K562 (cell line): ENCODE data around the gene PLD5. TPM values are rescaled to one million over a fixed set of nuclear protein-coding genes. Genes with fewer than 3 reads are reported as not detected.

Source experiments
- ATAC-seq: fragments of 200-7000 bp; cut with Tn5 transposase; 3 replicates; pipeline ENCODE4 v1.9.1; 2020; ENCODE audit warnings: moderate library complexity
- BruUV-seq: library from RNA; stranded (reverse); fragments of 400-500 nt; replicated peaks from 2 replicates; lab custom pipeline; 2021; lab: Mats Ljungman, UMichigan
- CTCF ChIA-PET: fragments of 300-600 bp; formaldehyde crosslinking; extraction: SDS; loops from one replicate; lab custom pipeline; 2021; ENCODE audit warnings: low intra/inter-chr PET ratio; lab: Yijun Ruan, JAX
- POLR2A ChIA-PET: fragments of 300-600, 350-650 bp; sonication (Branson Sonifier 250); formaldehyde crosslinking; extraction: SDS; loops from one replicate; lab custom pipeline; 2021; ENCODE audit warnings: antibody characterized with exemption, inconsistent platforms; lab: Yijun Ruan, JAX
- DNase-seq, 4 experiments: peaks; one replicate each; pipeline versions ENCODE4 v3.0.0 to v3.0.0-alpha.2; 2011 to 2018; ENCODE audit warnings: low spot score in 3 of 4, mixed read lengths in 3 of 4; ENCODE audit errors: extremely low read depth in 1 of 4
- FAIRE-seq: peaks from 2 replicates; lab custom pipeline; 2011; peaks lifted over from hg19 to GRCh38; lab: Jason Lieb, UNC
- H2AFZ ChIP-seq: 2 replicates; pipeline ENCODE4 v1.6.0; 2011; ENCODE audit warnings: low read depth, low read length, control low read depth, inconsistent platforms
- H3K27ac ChIP-seq: fragments of 200-600 bp; 3 replicates; pipeline ENCODE4 v1.8.0; 2011; ENCODE audit warnings: low read depth, mild to moderate bottlenecking, control low read depth, inconsistent platforms, low read length, moderate library complexity, mixed read lengths; ENCODE audit errors: extremely low read depth
- H3K27me3 ChIP-seq, 2 experiments: fragments of 300-600 bp in 1 of 2; 2 replicates in 1 of 2; 3 replicates in 1 of 2; pipeline versions ENCODE4 v1.6.0 to v1.8.0; 2011; ENCODE audit warnings: inconsistent platforms in 2 of 2, low read length in 2 of 2, mild to moderate bottlenecking in 1 of 2, mixed read lengths in 1 of 2, moderate library complexity in 1 of 2; ENCODE audit not compliant: control insufficient read depth in 2 of 2, insufficient read depth in 2 of 2
- H3K36me3 ChIP-seq: fragments of 300-600 bp; 3 replicates; pipeline ENCODE4 v1.8.0; 2011; ENCODE audit warnings: mild to moderate bottlenecking, low read length, inconsistent platforms; ENCODE audit not compliant: control insufficient read depth, insufficient read depth
- H3K4me1 ChIP-seq, 2 experiments: fragments of 200-600 bp in 1 of 2; replicated peaks in 1 of 2; 2 replicates in 1 of 2; 3 replicates in 1 of 2; pipeline versions ENCODE4 v1.5.1 to v1.8.0; 2011; ENCODE audit warnings: inconsistent platforms in 2 of 2, low read length in 2 of 2, mild to moderate bottlenecking in 1 of 2, mixed read lengths in 1 of 2, moderate library complexity in 1 of 2; ENCODE audit not compliant: control insufficient read depth in 2 of 2, insufficient read depth in 2 of 2
- H3K4me2 ChIP-seq: 2 replicates; pipeline ENCODE4 v1.6.1; 2011; ENCODE audit warnings: low read length, control low read depth, inconsistent platforms, mixed read lengths; ENCODE audit not compliant: insufficient read depth
- H3K4me3 ChIP-seq: fragments of 200-600 bp; sonication (generic), shearing (Covaris generic); 2 replicates; pipeline ENCODE4 v1.5.1; 2016; ENCODE audit warnings: control low read depth, inconsistent platforms
- H3K79me2 ChIP-seq: fragments of 200-600 bp; 3 replicates; pipeline ENCODE4 v1.8.0; 2011; ENCODE audit warnings: low read length, inconsistent platforms; ENCODE audit not compliant: control insufficient read depth, insufficient read depth
- H3K9ac ChIP-seq, 2 experiments: 2 replicates each; pipeline versions ENCODE4 v1.6.0 to v1.6.1; 2011; ENCODE audit warnings: low read depth in 2 of 2, low read length in 2 of 2, control low read depth in 1 of 2, inconsistent platforms in 1 of 2, mild to moderate bottlenecking in 1 of 2, mixed read lengths in 1 of 2; ENCODE audit not compliant: insufficient read depth in 1 of 2
- H3K9me1 ChIP-seq: one replicate; pipeline ENCODE4 v1.6.0; 2011; ENCODE audit warnings: inconsistent platforms, mild to moderate bottlenecking, low read length, moderate library complexity; ENCODE audit not compliant: control insufficient read depth, insufficient read depth
- H3K9me3 ChIP-seq: replicated peaks from 2 replicates; pipeline ENCODE4 v1.5.1; 2011; ENCODE audit warnings: low read depth, low read length, inconsistent platforms; ENCODE audit not compliant: control insufficient read depth, insufficient read depth
- H4K20me1 ChIP-seq: replicated peaks from 2 replicates; pipeline ENCODE4 v1.6.1; 2011; ENCODE audit warnings: low read length, inconsistent platforms, mixed read lengths; ENCODE audit not compliant: control insufficient read depth, insufficient read depth
- ATF3 ChIP-seq, 2 experiments: fragments of 450-650 bp in 1 of 2; sonication (generic) in 1 of 2; formaldehyde crosslinking in 1 of 2; IDR thresholded peaks in 1 of 2; conservative IDR thresholded peaks in 1 of 2; 2 replicates each; pipeline versions ENCODE4 v1.6.1 to v1.8.1; 2016 to 2023; ENCODE audit warnings: mild to moderate bottlenecking in 2 of 2, moderate library complexity in 2 of 2, inconsistent platforms in 1 of 2, missing genetic modification reagents in 1 of 2
- CEBPG ChIP-seq, 3 experiments: fragments of 200-800 bp in 1 of 3; sonication (Bioruptor generic) in 1 of 3; sonication (generic) in 1 of 3; formaldehyde crosslinking in 1 of 3; IDR thresholded peaks in 2 of 3; conservative IDR thresholded peaks in 1 of 3; 2 replicates each; pipeline versions ENCODE4 v1.6.1 to v1.8.0; 2016 to 2022; ENCODE audit warnings: missing compliant biosample characterization in 2 of 3, missing genetic modification characterization in 2 of 3, mild to moderate bottlenecking in 1 of 3, missing genetic modification reagents in 1 of 3
- WGBS: fragments of 100-300 bp; shearing (Covaris generic); methylation state at CpG from one replicate; pipeline ENCODE4 v1.1.6; 2016; ENCODE audit warnings: low coverage, mixed read lengths; ENCODE audit not compliant: insufficient coverage; ENCODE audit errors: missing lambda C conversion rate; 5-methylcytosine and 5-hydroxymethylcytosine counted together
- in situ Hi-C: fragments of 300-500 bp; cut with MboI; formaldehyde crosslinking; loops from 4 replicates; pipeline ENCODE4 v1.15.0; 2018; ENCODE audit warnings: inconsistent platforms, mixed read lengths
- intact Hi-C: fragments of 100-400 bp; cut with micrococcal nuclease; formaldehyde crosslinking; loops from 2 replicates; pipeline ENCODE4 v1.14.2; 2022
- polyA plus RNA-seq, 8 experiments: library from polyadenylated mRNA; depleted of rRNA in 4 of 8; stranded (reverse) in 5 of 8; unstranded in 3 of 8; fragments of >200 nt; fragmentation: Nextera tagmentation in 2 of 8; fragmentation: Illumina TruSeq in 1 of 8; extraction: Ambion mirVana in 2 of 8; extraction: Trizol in 1 of 8; gene quantifications; 2 replicates each; pipeline versions ENCODE4 v1.2.1 to v1.2.3, GENCODE V29; 2011 to 2014; ENCODE audit warnings: inconsistent platforms in 1 of 8, missing spikeins in 1 of 8
- total RNA-seq, 7 experiments: library from RNA; depleted of rRNA in 6 of 7; stranded (reverse); fragments of >200 nt in 6 of 7; fragmentation: Illumina TruSeq in 2 of 7; extraction: Trizol in 2 of 7; gene quantifications; 2 replicates each; pipeline versions ENCODE4 v1.2.1 to v1.2.3, GENCODE V29; 2011 to 2021; ENCODE audit warnings: low replicate concordance in 1 of 7
- TF ChIP-seq, protein P1 (sequence below): sonication (generic); formaldehyde crosslinking; IDR thresholded peaks from 2 replicates; pipeline ENCODE4 v1.8.0; 2022; ENCODE audit warnings: missing genetic modification reagents, mild to moderate bottlenecking, borderline replicate concordance

The PLD5 gene
- total and polyA plus RNA-seq, 9 of the 15 experiments (the other 6 are each of a cell fraction or from before 2014, with no cell fraction given) = not detected

DNA sequence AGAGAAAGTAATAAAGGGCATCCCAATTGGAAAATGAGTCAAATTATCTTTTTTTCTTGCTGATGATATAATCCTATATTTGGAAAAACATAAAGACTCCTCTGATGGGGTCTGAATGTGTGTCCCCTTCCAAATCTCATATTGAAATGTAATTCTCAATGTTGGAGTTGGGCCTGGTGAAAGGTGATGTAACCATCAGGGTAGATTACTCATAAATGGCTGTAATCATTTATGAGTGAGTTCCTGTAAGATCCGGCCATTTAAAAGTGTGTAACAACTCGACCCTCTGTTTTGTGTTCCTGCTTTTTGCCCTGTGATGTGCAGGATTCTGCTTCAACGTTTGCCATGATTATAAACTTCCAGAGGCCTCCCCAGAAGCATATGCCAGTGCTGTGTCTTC lies 481.3 kb downstream of the PLD5 start:
- H3K4me2 ChIP-seq = no peak overlapping the region
- H3K27me3 ChIP-seq = peaks cover 0 to 3% of the 10 kb centered on the region in 2 experiments; a peak in 1 of 5 replicates
- H3K4me1 ChIP-seq = no peaks in the 10 kb centered on the region
- TF ChIP-seq, protein P1, sequence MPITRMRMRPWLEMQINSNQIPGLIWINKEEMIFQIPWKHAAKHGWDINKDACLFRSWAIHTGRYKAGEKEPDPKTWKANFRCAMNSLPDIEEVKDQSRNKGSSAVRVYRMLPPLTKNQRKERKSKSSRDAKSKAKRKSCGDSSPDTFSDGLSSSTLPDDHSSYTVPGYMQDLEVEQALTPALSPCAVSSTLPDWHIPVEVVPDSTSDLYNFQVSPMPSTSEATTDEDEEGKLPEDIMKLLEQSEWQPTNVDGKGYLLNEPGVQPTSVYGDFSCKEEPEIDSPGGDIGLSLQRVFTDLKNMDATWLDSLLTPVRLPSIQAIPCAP (CRISPR knock-in tag) = no peak
- TF ChIP-seq ATF3 (IDR thresholded peaks at IDR 0.05) (peak; percentile 56; the same call in 1 of the 2 replicates), ATF3 (CRISPR knock-in tag; conservative IDR thresholded peaks at IDR 0.05) (no peak), CEBPG (CRISPR knock-in tag; IDR thresholded peaks at IDR 0.05) (no peak), CEBPG (tag; conservative IDR thresholded peaks at IDR 0.05 in 1 of 2, IDR thresholded peaks at IDR 0.05 in 1 of 2) (peak in 1 of 2 experiments; percentile 58; a peak in 2 of 4 replicates)
- no peaks in the 10 kb centered on the region for H4K20me1 ChIP-seq
- FAIRE-seq = no peak
- H3K9me1 ChIP-seq = no peaks in the 10 kb centered on the region
- H3K9ac ChIP-seq = no peak overlapping the region
- 5% methylated on average over 3 of the region's 3 CpGs for WGBS
- in situ Hi-C loops = no loop called here
- no peak for DNase-seq
- peak; percentile 35; the same call in 2 of the 3 replicates for ATAC-seq
- ChIA-PET CTCF (no interaction called here), POLR2A (no interaction called here)
- BruUV-seq = no TSS peak
- no peaks in the 10 kb centered on the region for H3K36me3 ChIP-seq
- no peak overlapping the region for H3K27ac ChIP-seq
- H3K79me2 ChIP-seq = no peaks in the 10 kb centered on the region
- no peaks in the 10 kb centered on the region for H3K9me3 ChIP-seq
- intact Hi-C loops = no loop called here
- H3K4me3 ChIP-seq = no peak overlapping the region
- no peak overlapping the region for H2AFZ ChIP-seq
